Fibroblast of lung (primary cell): ENCODE results near the gene ARFGAP3.

Experiments used
- CTCF ChIP-seq, 2 donors: IDR thresholded peaks in 1 of 2; conservative IDR thresholded peaks in 1 of 2; 1 replicate in 1 of 2; 2 replicates in 1 of 2; pipeline ENCODE4 v1.5.1; 2011 to 2012; ENCODE audit warnings: low read length in 2 of 2, control low read depth in 1 of 2, inconsistent platforms in 1 of 2, low read depth in 1 of 2, mild to moderate bottlenecking in 1 of 2
- EZH2 ChIP-seq: IDR thresholded peaks from 2 replicates; pipeline ENCODE4 v1.5.1; 2012; ENCODE audit warnings: low read length, control low read depth, mild to moderate bottlenecking; ENCODE audit errors: missing control alignments

DNA sequence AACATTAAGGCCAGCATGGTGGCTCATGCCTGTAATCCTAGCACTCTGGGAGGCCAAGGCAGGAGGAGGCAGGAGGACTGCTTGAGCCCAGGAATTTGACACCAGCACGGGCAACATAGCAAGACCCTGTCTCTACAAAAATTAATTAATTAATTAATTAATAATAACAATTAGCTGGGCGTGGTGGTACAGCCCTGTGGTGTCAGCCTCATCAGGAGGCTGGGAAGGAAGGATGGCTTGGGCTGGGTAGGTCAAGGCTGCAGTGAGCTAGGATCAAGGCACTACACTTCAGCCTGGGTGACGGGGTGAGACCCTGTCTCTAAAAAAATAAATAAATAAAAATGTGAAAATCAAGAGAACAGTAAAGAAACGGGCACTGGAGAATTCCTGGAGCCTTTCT is 1.4 kb downstream of the ARFGAP3 start:
- TF ChIP-seq CTCF (conservative IDR thresholded peaks at IDR 0.05 in 1 of 2, IDR thresholded peaks at IDR 0.05 in 1 of 2; ENCODE audit: low read depth in 1 of 2, low read length in 2 of 2) (no peak), EZH2 (no peak)
